LNCaP clone FGC (cell line): ENCODE results near the gene ZDHHC3.
A peak's percentile ranks its signal among the peaks of the same experiment; 100 is the strongest.

Experiments used
- DNase-seq: peaks from one replicate; pipeline ENCODE4 v3.0.0-alpha.2; 2011; ENCODE audit warnings: low read depth
- H3K4me3 ChIP-seq: 2 replicates; pipeline ENCODE4 v1.5.1; 2011; ENCODE audit warnings: mild to moderate bottlenecking, low read depth, low read length, control low read depth
- TF ChIP-seq, protein P1 (sequence below): IDR thresholded peaks from 2 replicates; pipeline ENCODE4 v1.5.1; 2012; ENCODE audit warnings: mild to moderate bottlenecking; ENCODE audit not compliant: control insufficient read depth, insufficient read depth; ENCODE audit errors: extremely low read depth

ZDHHC3 gene

DNA sequence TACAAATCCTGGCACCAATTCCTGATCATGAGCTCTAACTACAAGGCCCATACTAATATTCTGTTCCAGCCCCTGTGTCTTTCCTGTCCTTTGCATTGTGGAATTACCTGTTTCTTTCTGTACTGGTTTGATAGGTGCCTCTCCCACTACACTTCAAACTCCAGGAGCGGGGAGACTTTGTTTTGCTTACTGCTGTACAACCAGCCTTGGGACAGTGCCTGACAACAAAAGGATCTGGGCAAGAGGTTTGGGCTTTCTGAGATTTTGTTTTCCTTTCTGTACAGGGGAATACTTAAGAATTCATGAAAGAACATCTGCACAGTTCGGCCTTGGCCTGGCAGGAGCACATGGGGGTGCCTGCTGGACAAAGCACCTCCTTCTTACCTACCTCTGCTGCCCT is 45.1 kb downstream of the ZDHHC3 start:
- H3K4me3 ChIP-seq = no peak overlapping the region
- TF ChIP-seq, protein P1, sequence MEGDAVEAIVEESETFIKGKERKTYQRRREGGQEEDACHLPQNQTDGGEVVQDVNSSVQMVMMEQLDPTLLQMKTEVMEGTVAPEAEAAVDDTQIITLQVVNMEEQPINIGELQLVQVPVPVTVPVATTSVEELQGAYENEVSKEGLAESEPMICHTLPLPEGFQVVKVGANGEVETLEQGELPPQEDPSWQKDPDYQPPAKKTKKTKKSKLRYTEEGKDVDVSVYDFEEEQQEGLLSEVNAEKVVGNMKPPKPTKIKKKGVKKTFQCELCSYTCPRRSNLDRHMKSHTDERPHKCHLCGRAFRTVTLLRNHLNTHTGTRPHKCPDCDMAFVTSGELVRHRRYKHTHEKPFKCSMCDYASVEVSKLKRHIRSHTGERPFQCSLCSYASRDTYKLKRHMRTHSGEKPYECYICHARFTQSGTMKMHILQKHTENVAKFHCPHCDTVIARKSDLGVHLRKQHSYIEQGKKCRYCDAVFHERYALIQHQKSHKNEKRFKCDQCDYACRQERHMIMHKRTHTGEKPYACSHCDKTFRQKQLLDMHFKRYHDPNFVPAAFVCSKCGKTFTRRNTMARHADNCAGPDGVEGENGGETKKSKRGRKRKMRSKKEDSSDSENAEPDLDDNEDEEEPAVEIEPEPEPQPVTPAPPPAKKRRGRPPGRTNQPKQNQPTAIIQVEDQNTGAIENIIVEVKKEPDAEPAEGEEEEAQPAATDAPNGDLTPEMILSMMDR = no peak
- DNase-seq = no peak

DNA sequence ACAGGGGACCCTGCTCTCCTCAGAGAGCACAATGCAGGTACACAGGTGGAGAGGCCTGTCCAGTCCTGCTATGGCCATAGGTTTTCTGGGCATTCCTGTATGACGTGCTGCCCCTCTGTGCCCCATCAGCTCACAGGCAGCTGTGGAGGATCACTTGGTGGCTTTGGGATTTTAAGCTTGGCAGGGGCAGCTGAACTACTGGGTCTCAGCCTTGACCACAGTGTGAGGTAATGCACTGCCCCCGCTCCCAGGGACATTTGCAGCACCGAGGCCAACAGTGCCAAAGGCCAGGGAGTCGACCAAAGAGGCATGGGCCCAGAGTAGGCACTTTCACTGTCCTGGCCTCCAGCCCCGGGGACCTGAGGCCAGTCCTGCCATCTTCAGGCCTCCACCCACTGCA is 46.2 kb downstream of the ZDHHC3 start:
- TF ChIP-seq, protein P1 = no peak

DNA sequence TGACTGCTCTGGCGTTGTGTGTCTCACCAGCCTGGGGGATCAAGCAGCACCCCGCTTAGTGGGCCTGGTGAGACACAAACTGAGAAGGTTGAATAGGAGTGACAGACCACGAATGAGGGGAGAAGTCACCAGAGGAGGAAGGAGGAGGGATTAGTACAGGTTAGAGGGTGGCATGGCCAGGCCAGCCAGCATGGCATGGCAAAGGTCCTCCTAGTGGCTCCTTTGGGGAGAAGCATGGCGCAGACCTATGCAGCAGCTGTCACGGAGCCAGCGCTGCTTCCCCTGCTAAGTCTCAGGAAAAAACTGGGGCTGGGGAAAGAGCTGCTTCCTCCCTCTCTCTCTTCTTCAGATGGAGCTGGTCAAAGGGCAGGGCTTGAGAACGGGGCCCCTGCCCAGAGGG is 48.6 kb downstream of the ZDHHC3 start:
- H3K4me3 ChIP-seq = no peak overlapping the region
- DNase-seq = no peak
- TF ChIP-seq, protein P1 = no peak

More for the DNA sequence above, 46.2 kb downstream of the ZDHHC3 start:
- DNase-seq = no peak
- no peak overlapping the region for H3K4me3 ChIP-seq

DNA sequence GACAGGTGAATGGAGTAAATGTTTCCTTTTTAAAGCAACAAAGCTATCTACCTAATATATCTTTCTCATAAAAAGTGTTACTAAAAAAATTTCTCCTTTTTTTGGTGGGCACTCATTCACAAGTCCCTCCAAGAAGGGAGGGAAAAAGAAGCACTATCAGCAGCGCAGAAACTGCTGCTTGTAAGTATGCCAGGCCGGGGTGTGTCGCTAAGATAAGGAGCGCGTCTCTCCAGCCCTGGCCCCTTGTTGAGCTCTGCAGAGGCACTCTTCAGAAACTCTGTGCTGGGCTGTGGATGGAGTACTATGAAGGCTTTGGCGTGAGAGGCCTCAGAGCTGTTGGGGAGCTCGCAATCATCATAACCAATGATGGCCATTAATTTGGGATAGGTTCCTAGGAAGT is 49.1 kb downstream of the ZDHHC3 start:
- TF ChIP-seq, protein P1 = no peak
- no peak for DNase-seq
- H3K4me3 ChIP-seq = no peak overlapping the region

DNA sequence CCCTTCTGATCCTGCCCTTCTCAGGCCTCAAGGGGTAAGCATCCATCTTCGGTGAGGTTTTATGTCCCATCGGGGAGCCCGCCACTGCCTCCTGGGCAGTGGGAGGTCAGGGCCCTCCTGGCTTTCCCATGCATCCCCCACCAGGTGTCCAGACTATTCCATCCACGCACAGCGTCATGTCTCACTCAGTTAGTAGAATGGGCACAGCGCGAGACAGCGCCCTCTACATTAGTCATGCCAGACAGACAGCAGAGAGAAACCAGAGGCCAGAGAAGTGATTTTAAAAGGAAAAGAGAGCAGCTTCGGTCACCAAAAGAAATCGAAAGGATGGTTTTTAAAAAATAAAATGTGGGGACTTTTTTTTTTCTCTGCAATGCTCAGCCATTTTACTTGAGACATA is 49.8 kb downstream of the ZDHHC3 start:
- DNase-seq = no peak
- TF ChIP-seq, protein P1 = 0 out of 2 replicates have a peak, but pooled peaks have one; percentile 9
- no peak overlapping the region for H3K4me3 ChIP-seq

DNA sequence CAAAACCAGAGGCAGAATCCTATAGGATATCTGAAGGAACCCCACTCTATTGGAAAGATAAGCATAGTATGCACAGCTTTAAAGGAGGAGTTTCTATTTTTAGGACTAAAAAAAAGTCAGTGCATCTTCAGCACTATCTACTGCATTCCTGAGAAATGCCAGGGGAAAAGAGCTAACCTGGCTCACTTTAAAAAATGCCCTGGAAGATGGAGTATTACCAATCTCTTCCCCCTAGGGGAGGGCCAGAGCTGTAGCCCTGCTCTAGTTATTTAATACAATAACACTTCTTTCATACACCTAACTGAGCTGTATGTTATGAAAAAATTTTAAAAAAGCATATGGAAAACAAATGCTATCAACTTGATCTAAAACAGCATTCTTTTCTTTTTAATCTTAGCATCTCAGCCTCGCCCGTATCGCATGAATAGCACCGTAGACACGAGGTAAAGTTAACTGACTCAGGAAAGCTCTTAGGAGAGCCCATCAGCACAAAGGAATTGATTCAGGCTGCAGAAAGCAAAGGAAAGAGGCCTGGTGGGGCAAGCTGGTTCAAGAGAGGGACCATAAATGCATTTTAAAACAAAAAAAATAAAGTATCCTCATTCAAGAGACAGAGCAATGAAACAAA is 51.4 kb downstream of the ZDHHC3 start:
- no peak for DNase-seq
- TF ChIP-seq, protein P1 = no peak
- no peak overlapping the region for H3K4me3 ChIP-seq
